GM19238 (cell line): ENCODE measurements around the gene TMEM144.
"Not testable (repeated sequence)": the region's sequence is repeated elsewhere in the genome, so short reads cannot be mapped to it uniquely, and the experiment has no call there.

Experiments used
- DNase-seq: peaks from one replicate; pipeline ENCODE4 v3.0.0; 2011; ENCODE audit warnings: low spot score; ENCODE audit not compliant: insufficient read length

TMEM144 gene

DNA sequence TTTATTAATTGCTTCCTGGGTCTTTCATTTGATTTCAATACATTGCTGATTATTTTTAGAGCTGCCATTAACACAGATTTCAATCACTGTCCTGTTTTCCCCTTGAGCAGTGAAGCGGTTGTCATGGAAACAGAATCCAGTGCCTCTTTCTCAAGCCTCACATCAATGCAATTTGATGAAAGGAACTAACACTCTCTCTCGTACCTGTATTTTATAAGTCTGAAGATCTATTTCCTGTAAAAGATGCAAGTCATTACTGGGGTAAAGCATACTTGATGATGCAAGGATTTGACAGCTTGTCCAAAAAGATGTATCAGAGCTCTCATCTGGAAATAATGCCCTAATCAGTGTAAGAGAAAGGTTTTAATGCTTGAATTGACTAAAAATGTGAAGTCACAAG, 19.6 kb upstream of the TMEM144 start:
- DNase-seq = no peak

DNA sequence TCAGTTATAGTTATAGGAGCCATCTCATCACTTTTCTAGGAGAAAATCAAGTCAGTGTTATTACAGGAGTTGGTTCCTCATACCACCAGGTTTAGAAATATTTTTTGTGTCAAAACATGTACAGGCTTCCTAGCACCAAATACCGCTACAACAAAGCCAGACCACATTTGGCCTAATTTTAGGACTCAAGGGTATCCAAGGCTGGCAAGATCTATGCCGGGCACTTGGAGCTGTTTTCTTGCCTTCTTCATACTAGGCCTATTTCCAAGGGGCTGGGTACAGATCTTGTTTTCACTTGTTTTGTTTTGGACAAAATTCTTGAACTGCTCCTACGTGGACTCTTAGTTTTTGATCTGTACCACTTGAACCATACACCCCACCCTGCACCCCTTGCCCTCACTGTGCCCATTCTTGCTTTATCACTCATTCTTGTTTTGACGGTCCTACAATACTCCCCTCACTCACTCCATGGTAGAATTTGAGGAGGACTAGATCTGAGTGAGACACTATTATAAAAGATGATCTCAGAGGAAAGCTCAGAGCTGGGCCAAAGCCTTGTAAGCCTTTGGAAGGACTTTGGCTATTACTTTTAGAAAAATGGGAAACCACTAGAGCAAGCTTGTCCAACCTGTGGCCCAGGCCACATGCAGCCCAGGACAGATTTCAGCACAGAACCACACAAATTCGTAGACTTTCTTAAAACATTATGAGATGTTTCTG, 17.7 kb upstream of the TMEM144 start:
- DNase-seq = no peak

DNA sequence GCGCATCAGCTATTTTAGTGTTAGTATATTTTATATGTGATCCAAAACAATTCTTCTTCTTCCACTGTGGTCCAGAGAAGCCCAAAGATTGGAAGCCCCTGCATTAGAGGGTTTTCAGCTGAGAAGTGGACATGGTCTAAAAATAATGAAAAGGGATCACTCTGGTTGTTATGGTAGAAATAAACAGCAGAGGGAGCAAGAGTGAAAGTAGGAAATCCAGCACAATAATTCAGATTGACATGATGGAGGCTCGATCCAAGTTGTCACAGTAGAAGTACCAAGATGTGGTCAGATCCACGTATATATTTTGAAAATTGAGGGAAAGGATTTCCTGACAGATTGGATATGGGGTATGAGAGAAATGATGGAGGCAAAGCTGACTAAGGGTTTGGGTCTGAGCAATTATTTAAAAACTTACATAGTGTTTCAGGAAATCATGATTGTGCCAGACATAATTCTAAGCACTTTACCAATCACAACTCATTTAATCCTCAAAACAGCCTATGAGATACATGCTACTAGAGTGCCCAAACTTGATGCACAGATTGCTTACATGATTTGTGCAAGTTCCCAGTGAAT, 17.0 kb upstream of the TMEM144 start:
- no peak for DNase-seq

DNA sequence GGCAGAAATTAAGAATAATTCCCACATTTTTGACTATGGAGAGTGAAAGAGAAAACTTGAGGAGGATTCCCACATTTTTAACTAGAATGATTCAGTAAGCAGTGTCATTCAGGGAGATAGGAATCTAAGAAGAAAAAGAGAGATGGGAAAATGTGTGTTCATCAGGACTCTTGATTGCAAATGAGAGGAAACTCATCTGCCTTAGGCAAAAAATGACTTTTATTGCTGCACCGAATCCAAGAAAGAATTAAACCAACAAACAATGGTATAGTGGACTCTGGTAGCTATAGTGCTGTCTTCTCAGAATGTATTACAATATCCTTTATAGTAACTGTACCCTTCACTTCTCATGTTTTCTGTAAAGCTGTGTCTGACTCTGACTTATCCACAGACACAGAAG, 15.0 kb upstream of the TMEM144 start:
- no peak for DNase-seq

DNA sequence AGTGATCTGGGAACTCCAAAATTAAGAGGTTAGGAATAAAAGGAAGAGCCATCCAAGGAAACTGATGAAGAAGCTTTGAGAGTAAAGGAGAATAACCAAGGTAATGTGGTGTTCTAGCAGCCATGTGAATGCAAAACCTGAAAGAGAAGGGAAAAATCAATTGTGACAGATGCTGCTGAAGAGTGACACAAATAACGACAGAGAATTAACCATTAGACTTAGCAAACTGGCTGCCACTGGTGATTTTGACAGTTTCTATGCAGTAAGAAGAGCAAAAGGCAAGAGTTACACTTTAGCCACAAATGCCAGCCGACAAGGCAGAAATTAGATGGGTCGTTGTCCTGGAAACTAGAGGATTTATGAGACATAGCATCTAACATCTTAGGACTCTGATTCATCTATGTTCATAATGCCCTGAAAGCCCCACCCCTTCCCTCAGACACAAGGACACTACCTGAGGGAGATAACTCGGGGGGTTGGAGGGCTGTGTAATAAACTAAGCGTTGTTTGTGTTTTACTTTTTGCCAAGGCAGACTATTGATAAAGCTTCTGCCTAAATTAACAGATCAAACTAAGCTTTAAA, 13.0 kb upstream of the TMEM144 start:
- DNase-seq = no peak

DNA sequence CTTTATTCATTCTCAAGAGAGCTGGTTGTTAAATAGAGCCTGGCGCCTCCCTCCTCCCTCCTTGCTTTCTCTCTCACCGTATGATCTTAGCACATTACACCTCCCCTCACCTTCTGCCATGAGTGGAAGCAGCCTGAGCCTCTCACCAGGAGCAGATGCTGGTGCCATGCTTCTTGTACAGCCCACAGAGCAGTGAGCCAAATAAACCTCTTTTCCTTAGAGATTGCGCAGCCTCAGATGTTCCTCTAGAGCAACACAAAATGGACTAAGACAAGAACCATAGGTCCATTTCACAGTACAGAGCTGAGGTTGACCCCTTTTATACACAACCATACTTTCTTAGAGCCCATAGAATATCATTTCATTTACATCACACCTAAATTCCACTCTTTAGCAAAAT, 10.1 kb upstream of the TMEM144 start:
- no peak for DNase-seq

DNA sequence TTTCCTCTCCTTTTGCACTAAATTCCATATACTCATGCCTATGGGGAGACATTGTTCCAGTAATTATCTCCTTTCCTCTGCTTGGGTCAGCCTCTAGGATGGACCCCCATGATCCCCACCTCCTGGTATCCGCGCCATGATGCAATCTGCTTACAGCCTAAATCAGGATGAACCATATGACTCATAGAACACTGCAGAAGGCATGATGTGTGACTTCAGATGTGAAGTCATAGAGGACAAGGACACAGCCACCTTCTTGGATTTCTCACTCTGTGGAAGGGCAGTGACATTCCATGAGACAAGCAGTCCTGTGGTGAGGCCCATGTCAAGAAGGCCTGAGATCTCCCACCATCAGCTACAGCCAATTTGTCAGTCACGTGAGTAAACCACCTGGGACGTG, 9.0 kb upstream of the TMEM144 start:
- DNase-seq = no peak

DNA sequence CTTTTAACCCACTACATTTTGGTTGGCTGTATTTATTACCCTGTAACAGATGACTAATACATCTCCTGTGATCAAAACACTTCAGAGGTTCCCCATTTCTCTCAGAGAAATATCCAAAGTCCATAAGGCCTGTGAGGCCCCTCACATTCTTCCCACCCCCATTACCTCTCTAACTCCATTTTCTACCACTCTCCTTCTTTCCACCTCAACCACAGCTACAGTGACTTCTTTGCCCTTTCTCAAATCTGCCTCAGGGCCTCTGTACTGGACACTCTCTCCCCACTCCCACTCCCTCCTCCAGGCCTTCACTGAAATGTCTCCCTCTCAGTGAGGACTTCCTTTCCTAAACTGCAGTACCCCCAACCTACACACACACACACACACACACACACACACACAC, 8.4 kb upstream of the TMEM144 start:
- DNase-seq = no peak

DNA sequence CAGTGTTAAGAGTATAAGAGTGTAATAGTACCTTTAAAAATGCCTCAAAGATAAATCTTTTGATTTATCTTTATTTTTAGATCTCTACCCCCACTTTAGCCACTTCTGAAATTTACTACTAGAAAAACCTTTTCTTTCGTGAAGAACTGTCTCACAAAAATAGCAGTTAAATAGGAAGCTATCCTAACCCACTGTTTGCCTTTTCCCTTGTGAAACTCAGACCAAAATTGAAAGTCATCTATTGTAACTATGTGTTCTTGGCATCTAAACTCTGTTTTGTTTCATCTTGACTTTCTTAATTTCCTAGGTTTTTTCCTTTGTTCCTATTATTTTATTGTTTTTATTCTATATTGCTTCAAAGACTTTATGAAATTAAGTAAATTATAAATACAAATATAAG, 7.8 kb upstream of the TMEM144 start:
- no peak for DNase-seq

DNA sequence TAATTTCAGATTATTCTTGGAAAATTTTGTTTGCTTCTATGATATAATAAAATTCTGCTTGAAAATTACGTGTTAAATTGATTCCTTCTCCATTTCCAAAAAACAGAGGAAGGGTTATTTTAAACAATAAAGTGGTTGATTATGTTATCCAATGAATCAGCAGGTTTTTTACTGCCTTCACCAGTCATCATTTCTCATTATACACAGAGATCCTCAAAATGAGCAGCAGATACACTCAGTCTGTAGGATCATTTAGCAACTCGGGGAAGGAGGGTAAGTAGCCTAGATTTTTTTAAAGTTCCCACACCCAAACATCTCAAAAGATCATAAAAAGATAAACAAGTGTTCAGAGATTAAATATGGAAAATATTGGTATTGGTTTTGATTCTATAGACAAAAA, 6.8 kb upstream of the TMEM144 start:
- no peak for DNase-seq

DNA sequence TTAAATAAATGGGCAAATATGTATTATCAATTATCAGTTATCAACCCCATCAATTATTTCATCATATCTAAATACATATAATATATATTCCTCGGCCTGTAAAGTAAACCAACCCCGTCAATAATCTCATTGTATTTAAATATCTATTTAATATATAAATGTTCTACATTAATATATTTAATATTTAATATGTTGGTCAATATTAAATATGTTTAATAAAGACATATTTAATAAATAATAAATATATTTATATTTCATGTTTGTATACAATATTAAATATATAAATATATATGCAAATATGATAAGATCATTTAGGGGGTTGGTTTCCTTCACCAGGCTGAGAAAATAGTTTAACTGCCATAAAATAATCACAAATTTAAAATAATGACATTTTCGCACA, 6.4 kb upstream of the TMEM144 start:
- no peak for DNase-seq

DNA sequence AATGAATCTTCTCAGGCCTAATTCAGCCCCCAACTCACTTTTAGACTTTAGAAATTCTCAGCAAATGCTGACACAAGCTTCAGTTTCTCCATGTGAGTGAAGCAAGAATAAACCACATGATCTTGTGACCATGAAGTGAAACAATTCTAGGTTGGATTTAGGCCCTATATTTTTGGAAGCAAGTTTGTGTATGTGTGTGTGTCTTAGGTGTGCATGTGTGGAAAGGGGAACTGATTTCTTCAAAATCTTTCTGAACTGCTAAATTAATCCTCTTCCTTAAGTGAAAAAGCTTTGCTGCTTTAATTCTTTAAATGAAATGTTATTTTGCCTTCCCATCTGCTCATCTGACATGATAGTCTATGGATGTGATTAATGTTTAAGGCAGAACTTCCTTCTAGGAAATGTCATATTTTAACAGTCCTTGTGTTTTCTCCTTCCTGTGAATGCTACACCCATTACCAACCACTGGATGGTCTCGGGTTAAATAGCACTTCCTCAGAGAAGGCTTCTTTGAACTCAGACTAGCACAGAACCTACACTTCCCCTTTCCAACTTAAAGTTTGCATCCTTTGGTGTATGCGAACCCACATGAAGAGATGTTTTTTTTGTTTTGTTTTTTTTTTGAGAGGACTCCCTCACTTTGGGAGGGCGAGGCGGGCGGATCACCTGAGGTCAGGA, 1.2 kb upstream of the TMEM144 start:
- DNase-seq = peak; percentile 7

DNA sequence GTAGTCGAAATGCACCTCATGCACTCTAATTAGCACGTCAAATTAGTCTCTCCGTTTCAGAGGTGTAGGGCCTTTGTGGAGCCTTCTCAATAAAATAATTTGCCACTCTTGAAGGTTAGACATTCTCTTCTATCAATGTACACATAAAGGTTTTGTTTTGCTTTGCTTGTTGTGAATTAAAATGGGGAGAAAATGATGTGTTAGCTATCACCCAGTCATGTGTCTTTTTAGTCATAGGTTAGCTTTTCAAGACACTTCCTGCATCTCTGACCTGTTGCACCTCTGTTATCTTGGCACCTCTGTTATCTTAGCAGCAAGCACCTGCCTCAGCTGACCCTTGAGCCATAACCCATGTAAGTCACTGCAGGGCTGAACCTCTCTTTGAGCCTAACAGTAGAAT, 936 bp downstream of the TMEM144 start:
- DNase-seq = no peak

DNA sequence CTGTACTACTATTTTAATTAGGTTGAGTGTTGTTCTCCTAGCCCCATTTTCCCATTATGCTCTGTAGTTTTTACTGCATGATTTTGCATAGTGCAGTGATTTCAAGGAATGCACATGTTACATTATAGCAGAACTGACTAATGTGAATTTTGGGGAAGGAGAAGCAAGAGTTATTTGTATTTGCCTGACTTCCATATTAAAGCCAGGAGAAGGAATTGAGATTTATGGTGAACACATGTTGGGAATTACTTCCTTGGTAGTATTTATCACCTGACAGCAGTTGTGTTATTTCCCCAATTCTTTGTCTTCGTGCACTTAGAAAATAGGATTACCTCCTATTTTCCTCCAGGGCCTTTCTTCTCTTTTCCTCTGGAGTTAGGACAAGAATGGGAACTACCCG, 3.2 kb downstream of the TMEM144 start:
- no peak for DNase-seq

DNA sequence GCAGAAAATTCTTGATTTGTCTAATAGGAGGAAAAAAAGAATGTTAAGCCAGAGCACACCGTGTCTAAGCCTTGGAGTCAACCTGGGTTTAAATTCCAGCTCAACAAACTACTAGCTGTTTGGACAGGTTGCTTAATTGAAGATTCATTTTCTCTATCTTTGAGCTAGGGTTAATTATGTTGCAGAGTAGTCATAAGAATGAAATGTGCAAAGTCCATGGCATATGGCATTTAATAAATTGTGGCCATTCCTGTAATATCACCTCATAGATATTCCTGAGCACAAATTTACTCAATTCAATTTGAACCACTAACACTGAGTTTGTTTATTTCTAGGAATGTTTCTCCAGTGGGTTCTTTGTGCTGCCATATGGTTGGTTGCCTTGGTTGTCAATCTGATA, 4.6 kb downstream of the TMEM144 start:
- DNase-seq = no peak

DNA sequence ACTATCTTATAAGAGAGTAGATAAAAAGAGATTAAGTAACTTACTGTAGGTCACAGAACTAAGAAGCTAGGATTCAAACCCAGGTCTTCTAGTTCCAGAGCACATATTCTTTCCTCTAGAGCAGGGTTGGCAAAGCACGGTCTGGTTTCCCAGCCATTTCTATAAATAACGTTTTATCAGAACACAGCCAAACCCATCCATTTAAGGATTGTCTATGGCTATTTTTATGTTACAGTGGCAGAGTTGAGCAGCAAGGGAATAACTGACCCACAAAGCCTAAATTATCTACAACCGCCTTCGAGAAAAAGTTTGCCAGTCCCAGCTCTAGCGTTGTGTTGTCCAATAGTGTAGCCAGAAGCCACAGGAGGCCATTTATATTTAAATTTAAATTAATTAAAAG, 7.5 kb downstream of the TMEM144 start:
- DNase-seq = no peak

DNA sequence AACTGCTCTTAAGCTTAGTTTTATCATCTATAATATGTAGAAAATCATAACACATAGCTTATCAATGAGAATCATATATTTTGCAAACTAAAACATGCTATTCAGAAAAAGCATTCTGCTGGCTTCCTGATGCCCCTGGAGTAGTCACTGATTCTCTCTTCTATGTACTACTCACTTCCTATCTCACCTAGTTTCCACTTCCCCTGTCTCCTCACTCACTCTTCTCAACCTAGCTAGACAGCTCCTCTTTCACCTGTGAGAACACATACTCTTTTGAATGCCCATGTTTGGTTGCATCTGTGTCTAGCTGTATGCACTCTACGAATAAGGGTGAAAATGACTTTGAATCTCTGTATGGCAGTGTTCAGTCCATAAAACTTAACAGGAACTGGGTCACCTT, 9.3 kb downstream of the TMEM144 start:
- no peak for DNase-seq

DNA sequence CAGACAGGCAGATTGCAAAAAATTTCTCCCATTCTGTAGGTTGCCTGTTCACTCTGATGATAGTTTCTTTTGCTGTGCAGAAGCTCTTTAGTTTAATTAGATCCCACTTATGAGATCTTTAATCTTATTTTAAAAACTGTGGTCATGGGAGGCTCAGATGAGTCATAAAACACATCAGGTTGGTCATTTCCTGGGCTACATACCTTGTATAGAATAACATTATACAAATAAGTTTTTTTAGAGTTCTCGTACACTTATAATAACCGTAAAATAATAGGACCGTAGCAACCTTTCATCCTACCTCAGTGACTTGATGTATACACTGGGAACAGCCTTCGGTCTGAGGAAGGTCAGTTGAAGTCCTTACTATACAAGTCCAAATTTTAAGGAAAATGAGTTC, 14.0 kb downstream of the TMEM144 start:
- not testable (repeated sequence) for DNase-seq

DNA sequence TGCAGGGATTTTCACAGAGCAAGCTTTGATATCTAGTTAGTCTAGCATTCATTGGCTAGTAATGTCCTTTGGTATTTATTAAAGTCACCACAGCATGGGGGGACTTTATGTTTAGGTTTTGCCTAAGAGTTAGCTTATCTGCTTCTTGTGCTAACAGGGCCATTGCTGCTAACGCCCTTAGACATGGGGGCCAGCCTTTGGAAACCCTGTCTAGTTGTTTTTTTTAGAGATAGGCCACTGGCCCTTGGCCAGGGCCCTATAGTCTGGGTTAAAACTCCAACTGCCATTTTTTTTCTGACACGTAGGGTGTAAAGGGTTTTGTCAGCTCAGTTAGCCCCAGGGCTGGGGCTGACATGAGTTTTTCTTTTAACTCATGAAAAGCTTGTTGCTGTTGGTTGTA, 14.7 kb downstream of the TMEM144 start:
- not testable (repeated sequence) for DNase-seq

DNA sequence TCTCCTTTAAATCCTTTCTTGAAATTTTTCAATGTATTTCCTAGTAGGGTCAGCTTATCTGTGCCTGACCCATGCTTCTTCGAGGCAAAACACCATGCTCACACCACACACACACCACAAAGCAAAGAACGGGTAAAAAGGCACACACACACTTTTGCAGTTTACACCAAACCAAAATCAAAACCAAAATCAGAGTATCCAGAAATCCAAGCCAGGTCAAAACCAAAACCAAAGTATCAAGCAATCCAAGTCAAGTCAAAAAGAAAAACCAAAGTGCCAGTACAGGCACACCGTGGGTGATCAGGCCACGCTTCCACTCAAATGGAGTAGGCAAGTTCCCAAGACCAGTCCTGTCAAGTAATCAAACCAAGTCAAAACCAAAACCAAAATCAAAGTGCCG, 17.6 kb downstream of the TMEM144 start:
- not testable (repeated sequence) for DNase-seq

DNA sequence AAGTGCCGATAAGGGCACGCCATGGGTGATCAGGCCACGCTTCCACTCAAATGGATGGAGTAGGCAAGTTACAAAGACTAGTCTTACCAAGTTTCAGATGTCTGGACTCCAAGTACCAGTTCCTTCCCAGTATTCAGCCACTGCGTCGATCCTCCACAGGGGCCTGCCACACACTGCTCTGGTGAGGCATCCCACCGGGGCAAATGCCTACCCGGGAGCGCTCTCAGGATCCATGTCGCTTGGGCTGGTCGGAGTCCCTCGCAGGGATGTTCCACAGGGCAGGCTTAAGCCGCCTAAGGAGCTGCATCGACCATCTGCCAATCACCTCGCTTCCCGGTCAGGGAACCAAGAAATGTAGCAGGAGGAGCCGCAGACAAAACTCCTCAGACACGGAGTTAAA, 18.1 kb downstream of the TMEM144 start:
- not testable (repeated sequence) for DNase-seq

DNA sequence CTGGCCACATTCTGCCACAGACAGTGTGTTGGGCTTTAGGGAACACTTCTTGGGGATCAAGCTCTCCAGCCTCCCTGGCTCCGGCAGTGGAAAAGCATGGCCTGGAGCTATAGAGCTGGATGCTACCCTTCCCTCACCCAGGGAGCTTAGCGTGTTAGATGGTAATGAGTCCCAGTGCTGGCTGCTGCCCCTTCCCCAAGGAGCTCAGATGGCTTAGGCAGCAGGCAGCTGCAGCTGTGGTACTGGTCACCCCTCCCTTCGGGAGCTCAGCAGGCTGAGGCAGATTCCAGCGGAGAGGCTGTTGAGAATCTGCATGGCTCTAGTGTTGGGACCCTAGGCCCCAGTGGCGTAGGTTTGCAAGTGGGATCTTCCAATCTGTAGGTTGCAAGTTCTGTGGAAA, 19.5 kb downstream of the TMEM144 start:
- no peak for DNase-seq

DNA sequence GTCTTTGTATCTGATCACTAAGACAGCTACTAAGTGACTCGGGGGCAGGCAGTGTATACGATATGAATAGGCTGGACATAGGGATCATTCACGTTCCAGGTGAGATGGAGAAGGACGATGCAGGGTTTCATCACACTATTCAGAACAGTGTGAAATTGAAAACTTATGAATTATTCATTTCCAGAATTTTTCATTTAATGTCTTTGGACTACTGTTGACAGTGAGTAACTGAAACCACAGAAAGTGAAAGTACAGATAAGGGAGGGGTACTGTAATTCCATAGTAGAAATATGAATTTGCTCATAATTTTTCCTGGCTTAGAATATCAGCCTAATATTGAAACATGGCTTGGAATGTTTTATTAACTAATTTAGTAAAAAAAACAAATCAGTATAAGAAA, 24.4 kb downstream of the TMEM144 start:
- DNase-seq = no peak
